Fibroblast of skin of scalp (primary cell): ENCODE measurements around the gene UBE2E3.

ENCODE experiments used
- DNase-seq: peaks from one replicate; pipeline ENCODE4 v3.0.0-alpha.2; 2013

The UBE2E3 gene

GRCh38 chr2:180979749-180980105 lies 678 bp upstream of the UBE2E3 start:
- no peak for DNase-seq

DNA sequence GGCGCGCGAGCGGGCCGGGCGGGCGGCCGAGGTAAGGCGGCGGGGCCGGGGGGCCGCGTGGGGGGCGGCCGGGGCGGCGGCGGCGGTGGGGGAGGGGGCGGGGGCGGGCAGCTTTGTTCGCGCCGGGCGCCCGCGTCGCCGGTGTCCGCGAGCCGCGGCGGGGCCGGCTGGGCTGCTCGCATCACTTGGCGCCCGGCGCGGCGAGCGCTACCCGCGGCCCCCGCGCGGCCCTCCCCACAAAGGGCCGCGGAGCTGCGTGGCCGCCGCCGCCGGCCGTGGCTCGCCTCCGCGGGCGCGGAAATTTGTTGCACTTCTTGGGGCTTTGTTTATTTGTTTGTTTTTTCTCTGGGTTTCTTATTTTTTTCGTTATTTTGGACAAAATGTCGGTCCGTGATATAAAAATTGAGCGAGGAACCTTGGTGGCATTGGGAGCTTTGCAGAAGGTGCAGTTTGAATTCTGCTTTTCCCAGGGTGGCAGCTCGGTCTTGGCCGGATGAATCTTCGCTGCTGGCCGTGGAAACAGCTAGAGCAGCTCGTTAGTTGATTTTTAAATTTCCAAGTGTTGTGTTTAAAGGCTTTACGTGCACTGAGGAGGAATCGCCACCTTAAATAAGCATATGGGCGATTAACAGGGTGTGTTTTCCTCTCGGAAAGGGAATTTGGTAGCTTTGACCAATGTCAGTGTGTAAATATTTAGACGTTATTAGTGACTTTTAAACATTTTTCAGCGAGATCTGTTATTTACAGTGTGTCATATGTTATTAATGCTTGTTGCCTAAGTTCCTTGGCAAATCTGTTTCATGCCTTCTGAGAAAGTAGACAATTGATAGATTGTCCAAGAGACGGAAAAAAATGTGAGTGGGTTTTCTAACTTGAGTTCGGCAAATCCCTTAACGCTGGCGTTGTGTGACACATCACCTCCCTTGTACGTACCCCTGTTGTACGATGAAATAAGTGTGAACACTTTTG lies 822 bp downstream of the UBE2E3 start:
- peak; percentile 23 for DNase-seq

DNA sequence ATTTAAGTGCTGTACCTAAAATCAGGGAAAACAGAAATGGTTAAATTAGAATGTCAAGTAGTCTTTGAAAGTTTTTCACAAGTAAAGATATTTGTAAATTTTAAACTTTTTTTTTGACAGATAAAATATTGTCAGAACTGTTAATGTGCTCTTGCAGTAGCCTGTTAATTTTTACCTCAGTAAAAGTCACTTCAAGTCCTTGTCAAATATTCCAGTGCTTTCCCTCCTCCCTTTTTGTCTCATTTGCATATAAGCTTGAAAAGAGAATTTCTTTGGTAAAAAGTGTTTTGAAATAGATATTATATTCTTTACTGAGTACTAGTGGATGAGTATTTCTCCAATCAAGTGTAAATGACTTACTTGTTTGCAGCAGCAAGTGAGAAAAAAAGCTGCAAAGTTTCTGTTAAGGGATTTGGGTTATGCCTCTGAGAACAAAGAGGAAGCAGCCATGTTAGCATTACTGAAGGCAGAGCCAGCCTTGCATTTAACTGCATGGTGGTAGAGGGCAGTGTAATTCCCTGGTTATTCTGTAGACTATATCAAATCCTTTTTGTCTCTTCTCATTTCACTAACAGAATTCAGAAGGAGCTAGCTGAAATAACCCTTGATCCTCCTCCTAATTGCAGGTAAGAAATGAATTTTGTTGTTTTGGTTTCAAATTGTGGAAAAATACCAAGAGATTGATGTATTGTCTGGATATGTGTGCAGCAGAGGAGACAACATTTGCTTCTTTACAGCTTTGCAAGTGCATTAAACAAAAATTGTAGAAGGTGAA lies 3.2 kb downstream of the UBE2E3 start:
- DNase-seq: peak; percentile 58

- DNase-seq: no peak
These were observed 5.5 kb downstream of the UBE2E3 start for GRCh38 chr2:180985771-180986395.

DNA sequence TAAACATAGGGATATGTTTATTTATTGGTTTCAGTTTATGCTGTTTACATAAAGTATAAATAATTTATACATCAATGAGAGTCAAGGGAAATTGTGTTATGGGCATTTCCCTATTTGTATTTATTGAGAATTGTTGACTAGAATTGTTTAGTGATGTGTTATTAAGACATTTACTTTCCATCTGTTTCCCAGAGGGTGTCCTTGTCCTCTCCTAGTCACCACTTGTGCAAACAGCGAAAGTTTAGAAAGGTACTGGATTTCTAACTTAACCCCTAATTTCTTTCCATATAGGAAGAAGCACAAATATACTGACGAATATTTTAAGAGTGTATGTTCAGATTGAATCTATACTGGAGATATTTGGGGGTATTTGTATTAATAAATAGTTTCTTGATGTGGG lies 6.7 kb downstream of the UBE2E3 start:
- no peak for DNase-seq

DNA sequence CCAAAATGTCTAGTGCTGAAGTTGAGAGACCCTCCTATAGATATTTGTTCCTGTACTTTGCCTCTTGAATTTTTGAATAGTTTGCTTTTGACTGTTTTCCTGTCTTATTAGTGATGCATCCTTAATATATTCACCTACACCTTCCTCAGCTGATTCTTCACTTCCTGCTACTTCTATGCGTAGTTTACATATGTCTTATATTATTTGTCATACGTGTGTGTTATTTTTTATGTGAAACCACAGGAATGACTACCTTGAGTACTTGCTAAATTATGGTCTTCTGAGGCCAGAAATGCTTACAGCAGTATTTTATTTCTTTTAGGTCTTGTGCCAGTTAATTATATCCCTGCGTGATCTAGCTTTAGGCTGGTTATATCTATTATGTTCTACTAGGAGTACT lies 9.9 kb downstream of the UBE2E3 start:
- DNase-seq: no peak

- DNase-seq: no peak
These were observed 10.4 kb downstream of the UBE2E3 start for GRCh38 chr2:180990794-180991193.

- DNase-seq: no peak
These were observed 11.0 kb downstream of the UBE2E3 start for GRCh38 chr2:180991361-180991760.

DNA sequence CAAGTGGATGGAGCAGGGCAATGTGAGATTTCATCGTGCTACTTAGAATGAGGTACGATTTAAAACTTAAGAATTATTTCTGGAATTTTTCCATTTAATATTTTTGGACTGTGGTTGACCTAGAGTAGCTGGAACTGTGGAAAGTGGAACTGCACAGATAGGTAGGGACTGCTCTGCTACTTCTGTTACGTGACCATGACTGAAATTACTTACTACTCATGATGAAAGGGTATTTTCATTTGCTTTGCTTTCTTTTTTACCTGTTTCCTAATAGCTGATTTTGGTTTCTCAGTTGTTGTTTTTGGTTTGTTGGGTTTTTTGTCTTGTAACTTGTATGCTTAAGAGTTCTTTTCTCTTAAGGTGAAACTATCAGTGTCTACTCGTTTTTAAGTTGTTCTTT lies 11.4 kb downstream of the UBE2E3 start:
- no peak for DNase-seq

- no peak for DNase-seq
These were observed 12.6 kb downstream of the UBE2E3 start for GRCh38 chr2:180992994-180993393.

DNA sequence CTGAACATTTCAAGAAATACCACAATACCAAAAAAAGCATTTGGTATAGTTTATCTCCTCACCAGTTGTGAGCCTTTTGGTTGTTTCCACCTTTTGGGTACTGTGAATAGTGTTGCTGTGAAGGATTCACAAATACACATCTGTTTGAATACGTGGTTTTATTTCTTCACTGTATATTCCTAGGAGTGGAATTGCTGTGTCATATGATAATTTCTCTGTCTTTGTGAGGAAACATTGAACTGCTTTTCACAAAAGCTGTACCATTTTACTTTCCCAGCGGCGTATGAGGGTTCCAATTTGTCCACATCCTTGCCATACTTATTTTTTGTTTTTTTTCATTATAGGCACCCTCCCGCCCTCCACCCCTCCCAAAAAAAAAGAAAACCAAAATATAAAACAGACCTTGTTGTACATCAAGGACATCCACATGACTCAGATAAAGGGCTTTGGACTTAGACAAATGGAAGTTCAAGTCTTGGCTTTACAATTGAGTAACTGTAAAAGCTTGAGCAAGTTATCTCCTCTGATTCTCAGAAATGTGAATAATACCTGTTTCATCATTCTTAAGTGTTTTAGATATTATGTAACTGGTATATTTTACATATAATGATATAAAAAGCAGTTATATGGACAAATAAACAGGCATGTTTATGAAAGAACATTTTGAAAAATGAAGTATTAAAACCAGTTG lies 19.0 kb downstream of the UBE2E3 start:
- no peak for DNase-seq

DNA sequence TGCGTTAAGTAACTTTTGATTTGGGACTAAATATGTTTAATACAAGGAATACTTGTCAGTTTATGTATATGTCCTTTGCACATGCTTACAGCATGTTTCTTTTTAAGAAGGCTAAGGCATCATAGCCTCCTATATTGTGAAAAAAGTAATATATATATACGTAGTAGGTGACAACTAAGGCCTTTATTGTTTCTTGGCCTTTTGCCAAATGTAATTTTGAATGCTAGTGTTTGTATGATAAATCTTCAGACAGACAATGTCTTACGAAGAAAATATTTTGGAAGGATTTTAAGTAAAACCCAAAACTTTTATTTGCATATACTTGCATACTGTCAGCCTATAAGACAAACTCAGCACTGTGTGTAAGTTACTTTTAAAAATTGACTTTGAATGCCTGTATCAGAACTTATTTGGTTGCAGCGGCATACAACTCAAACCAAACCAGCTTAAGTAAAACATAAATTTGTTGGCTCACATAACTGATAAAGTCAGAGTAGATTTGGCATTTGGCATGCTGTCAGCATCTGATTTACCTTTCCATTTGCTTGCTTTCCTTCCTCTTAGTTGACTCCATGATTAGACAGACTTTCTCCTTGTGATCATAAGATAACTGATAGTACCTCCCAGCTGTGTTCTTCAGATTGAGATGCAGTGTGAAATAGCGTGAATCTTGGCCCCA lies 24.4 kb downstream of the UBE2E3 start:
- DNase-seq: no peak

DNA sequence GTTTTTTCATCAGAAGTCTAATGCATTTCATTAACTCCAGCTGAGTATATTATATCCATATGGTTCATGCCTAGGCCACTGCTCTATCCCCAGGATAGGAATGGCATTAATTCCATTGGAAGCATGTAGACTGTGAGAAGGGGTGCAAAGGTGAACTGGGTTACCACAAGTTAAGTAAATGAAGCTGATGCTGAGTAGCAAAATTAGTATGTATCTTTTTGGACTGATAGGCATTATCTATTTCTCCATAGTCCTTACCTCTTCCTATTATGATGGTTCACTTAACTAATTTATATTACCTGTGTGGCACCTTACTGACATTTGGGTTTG lies 24.9 kb downstream of the UBE2E3 start:
- DNase-seq: no peak

- no peak for DNase-seq
These were observed 25.4 kb downstream of the UBE2E3 start for GRCh38 chr2:181005809-181006208.

- DNase-seq: no peak
These were observed 26.9 kb downstream of the UBE2E3 start for GRCh38 chr2:181007086-181007837.

- peak; percentile 16 for DNase-seq
These were observed 28.0 kb downstream of the UBE2E3 start for GRCh38 chr2:181008407-181008806.

DNA sequence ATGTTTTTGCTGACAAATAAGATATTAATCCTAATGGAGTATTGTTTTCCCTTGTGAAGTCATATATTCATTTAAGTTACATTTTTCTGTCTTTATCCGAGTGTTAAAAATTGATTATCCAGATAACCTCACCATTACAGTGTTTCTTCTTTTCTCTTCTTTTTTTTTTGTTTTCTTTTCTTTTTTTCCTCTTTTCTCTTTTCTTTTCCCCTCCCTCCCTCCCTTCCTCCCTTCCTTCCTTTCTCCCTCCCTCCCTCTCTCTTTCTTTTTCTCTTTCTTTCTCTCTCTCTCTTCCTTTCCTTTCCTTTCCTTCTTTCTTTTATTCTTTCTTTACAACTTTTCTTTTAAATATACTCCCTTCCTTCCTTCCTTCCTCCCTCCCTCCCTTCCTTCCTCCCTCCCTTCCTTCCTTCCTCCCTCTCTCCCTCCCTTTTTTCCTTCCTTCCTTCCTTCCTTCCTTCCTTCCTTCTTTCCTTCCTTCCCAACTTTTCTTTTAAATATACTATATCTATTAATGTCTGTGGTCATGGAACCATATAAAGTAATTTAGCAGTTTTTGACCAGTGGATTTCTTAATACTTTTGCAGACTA lies 40.9 kb downstream of the UBE2E3 start:
- DNase-seq: no peak

DNA sequence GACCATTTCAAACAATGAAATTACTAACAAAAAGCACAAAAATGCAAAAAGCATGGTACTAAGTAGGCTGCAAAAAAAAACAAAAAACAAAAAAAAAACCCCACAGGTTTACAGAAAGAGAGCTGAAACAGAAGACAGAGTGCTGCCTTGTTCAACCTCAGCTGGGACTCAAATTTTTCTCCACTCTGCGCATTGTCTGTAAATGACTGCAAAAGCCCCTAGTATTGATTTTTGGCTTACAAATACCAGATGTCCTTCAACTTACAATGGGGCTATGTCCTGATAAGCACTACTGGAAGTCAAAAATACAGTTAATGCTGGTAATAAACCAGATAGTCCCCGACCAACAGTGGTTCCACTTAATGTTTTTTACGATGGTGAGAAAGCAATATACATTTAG lies 42.2 kb downstream of the UBE2E3 start:
- DNase-seq: no peak

DNA sequence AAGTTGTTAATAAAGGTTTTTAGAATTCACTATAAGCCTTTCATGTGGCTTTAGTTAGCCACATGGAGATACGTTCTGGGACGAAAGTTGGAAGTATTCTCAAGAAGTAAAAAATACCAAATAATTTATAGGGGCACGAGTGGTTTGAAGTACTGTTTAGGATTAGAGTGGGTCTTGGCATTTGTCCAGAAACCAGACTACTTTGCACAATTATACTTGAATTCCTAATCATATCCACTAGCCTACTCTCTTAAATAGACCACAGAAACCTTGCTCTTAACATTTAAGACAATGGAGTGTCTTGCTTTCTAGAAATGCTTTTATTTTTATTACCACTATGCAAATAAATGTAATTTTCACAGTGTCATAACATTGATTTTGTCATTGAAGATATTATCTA lies 44.6 kb downstream of the UBE2E3 start:
- peak; percentile 17 for DNase-seq

GRCh38 chr2:181036445-181036844 lies 56.0 kb downstream of the UBE2E3 start:
- no peak for DNase-seq
